DMS 273 (cell line): Measurements from ENCODE around the gene PDE1A.
A peak's percentile ranks its signal among the peaks of the same experiment; 100 is the strongest.

Source experiments
- DNase-seq: peaks from one replicate; lab custom pipeline; 2025; ENCODE audit not compliant: unreplicated experiment; lab: John Stamatoyannopoulos, UW

The PDE1A gene

DNA sequence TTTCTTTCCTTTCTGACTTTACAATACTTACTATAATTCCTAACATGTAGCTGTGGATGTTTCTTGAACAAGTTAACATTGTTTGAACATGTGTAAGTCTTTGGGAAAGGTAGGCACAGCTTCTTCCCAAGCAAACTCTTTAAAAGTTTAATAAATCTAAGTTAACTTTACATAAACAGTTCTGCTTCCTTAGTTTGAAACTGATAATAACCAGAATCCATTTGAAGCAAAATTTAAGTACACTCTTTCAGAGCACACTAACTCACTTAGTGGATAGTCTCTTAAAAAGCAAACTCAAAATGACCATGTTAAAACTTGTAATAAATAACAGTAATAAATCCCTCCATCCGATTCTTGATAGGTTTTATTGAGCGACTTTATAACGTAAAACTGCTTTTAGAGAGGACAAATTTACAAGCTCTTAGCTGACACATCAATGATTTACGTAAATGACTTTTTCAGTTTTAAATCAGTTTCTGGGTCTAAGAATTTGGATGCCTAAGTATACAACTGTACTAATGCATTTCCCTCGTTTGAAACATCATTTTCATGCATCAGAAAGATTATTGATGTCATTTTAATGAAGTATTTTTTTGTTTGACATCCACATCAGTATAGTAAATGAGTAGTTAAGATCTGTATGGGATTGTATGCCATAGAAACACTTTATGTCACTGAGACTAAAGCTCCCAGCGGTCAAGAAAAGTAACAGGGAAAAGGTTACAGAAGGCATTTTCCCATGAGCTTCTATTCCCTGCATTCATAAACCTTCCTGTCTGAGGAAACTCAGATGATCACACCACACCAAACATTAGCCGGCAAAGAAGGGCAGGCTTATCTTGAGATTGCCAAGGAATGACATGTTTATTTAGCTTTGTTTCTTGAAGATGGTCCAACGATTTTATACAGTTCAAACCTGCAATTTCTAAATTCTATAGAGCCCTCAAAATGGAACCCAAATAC, 67.5 kb downstream of the PDE1A start:
- DNase-seq, result no peak

DNA sequence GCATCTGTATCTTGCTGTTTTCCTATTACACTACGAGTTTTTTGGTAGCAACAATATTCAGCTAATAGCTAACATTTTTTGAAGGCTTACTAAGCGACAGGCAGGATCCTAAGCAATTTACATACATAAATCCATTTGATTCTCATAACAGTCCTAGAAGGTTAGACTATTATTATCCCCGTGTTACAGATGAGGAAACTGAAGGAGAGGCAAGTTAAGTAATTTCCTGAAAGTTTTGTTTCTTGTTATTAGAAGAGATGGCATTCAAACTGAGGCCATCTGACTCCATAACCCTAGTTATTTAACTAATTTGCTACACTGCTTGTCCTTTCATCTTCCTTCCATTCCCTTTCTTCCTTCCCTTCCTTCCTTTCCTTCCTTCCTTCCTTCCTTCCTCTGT, 68.2 kb downstream of the PDE1A start:
- no peak for DNase-seq

DNA sequence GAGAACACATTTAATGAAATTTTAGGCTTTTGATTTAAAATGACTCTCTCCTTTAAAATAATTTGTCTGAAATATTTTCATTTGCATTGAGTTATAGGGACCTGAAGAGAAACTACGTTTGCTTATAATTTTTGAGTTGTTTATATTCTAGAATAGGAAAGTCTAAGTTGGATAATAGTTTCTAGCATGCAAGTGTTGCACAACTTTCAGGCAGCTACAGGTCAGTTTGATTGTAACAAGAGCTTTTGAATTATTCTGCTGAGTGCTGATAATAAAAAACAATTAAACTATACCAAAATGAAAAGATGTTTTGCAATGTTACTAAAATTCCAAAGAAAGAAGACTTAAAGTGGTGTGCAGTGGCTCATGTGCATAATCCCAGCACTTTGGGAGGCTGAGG, 71.0 kb downstream of the PDE1A start:
- DNase-seq, result no peak

DNA sequence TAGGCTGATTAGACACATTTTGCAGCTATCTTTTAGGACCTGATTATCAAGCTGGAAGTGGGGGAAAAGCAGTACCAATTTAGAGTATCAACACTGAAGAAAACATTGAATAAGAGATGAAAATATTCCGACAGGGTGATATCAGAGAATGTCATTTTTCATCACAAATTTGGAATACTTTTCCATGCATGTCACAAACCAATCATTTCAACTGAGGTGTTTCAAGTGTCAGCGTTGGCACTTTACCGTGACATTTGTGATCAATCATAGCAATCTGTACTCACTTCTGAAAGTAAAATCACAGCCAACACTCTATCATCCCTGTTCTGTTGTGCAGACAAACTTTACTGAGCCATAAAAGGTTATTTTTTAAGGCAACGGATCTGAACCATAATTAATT, 75.4 kb downstream of the PDE1A start:
- DNase-seq, result no peak

DNA sequence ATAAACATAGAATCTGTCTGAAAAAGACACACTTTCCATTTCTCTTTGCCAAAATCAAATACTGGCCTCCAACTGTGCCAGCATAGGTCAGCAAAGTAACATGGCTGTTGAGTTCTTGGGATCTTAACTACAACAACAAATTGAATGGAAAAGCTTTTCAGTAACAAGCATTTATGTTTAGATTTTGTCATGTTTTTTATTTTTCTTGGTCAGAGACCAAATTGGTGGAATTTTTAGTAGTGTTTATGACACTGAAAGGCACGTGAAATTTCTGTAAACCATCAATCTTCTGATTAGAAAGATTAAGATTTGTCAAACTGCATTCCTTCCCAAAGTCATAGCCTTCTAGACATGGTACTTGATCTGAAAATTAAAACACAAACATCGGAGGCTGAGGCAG, 77.6 kb downstream of the PDE1A start:
- no peak for DNase-seq

DNA sequence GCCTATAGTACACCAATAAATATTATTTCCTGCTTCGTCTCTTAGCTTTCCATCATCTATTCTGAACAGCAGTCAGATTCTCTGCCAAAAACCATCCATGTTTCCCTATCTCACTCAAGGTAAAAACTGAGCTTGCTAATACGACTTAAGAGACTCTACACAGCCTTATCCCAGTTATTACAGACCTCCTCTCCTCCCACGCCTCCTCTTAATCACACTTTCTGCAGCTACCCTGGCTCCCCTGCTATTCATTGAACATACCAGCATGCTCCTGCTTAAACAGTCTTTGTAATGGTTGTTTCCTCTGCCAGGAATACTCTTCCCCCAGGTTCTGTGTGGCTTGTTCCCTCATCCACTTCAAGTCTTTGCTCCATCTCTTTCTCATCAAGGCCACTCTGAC, 81.5 kb downstream of the PDE1A start:
- DNase-seq, result no peak

DNA sequence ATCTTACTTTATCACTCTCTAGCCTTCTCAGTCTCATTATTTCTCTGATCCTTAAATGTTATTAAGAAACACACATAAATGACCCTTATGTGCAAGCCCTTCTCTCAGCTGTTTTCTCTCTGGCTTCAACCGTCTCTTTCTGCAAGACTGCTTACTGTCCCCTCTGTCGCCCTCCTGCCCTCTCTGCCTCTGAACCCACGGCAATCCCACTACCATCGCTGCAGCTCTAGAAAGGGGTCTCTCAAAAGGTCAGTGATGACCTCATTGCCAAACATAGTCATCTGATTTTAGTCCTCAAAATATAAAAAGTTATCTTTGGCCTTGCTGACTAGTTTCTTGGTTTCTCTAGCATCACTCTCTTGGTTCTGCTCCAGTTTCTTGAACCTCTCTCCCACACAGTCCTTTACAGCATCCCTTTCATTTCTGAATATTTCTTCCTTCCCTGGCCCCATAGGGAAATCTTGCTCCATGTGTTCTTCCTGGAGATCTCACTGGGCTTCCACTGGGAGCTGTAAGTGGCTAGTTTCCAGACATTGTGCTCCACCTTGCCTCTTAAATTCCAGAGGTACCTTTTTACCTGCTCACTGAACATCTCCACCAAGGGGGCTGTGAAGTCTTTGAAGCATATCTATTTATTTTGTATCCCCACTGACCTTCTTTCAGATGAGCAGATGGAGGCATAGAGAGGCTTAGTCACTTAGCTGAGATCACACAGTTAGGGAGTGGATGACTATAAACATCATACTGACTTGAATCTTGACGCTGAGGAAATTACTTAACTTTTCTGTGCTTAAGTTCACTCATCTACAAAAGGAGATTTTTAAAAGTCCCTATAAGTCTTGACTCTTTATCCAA, 96.2 kb downstream of the PDE1A start:
- DNase-seq, result no peak

DNA sequence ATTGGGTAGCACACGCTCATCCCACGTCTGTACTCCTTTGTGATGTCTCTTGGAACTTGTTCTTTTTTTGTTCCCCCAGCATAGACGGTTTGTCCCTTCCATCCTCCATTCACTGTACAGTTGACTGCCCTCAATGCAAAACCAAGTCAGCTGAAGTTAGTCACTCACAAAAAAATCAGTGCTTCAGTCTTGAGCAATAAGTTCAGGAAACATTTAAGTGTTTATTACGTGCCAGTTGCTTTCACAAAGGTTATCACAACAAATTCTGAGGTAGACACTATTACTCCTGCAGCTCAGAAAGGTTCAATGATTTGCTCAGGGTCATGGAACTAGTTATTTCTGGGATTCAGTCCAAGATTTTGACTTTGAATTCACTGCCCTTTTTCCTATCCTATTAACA, 102.2 kb downstream of the PDE1A start:
- DNase-seq, result no peak

DNA sequence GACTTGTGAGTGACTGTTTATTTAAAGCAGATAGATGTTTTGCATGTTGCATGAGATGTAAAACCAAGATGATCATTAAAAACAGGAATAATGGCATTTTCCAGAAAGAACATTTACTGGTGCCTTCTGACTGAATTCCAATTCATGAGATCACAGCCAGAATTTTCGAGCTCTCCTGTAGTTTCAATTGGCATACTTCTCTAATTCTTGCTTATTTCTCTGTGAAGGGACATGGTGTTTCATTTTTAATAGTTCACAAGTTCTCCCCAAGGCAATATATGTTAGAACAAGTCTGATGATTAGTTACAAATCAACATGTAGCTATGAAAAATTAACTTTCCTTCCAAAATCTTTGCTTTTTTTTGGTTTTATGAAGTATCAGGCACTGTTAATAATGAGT, 105.7 kb downstream of the PDE1A start:
- DNase-seq, result no peak

DNA sequence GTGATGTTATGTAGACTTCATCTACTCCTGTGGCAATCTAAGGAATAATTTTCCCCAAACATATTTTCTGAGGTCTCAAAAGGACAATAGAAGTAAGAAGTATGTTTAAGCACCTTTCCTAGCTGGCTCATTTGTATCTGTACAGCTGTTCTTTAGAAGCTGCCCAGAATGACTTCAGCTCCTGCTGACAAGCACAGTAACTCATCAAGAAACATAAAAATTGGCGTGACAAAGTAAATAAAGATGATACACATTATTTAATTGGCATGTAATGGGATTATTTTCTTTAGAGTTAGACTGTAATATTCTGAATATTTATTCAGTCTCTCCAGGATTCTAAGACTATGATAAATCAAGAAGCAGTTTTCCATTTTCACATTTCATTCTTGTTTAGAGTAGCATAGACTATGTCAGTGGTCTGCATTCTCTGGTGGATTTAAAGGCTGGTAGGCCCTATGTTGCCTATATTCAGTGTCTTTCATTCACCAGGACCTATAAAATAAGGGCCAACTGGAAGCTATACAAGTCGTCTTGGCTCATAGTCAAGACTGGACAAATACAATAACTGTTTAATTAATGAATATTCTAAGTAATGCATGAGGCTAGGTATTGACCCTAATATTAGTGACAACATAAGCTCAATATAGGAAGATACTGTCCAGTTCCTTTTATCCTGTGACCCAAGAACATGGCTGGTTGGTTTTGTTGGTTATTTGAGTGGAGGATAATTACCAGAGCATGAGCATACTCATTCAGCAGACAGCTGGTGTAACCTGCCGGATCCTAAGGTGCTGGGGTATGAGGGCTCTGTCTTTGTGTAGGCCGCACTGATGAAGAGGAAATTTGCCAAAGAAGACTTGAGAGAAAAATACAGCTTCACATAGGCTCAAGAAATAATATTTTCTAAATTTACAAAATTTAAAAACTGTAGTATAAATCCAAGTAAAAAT, 107.0 kb downstream of the PDE1A start:
- peak; percentile 11 for DNase-seq

DNA sequence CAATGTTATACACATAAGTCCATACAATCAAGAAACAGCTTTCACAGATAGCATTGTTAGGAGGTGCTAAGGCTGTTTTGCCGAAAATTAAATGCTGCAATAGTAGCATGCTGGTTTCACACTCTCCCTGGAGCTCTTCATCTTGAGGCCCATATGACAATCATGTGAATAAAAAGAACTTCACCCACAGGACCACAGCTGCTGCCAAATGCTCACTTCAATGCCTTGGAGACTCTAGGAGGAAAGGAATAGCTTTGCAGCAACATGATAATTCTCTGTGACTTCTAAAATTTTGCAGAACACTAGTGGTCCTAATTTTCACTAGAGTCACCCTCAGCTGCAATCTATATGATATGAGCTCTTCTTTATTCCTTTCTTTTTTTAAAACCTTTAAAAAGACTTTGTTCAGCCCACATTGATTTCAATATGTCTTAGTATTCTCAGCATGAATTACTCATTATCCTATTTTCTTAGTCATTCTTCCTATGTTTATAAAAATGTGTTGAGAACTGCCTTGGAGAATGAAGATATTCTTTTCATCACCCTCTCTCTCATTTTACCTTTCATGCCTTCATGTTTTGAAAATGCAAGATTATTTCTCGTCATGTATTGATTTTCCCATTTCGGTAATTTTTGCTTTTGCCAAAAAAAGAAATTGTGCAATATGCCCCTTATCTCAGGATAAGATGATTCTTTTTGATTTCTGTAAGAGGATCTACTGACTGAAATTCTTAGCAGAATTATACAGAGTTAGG, 108.2 kb downstream of the PDE1A start:
- no peak for DNase-seq

DNA sequence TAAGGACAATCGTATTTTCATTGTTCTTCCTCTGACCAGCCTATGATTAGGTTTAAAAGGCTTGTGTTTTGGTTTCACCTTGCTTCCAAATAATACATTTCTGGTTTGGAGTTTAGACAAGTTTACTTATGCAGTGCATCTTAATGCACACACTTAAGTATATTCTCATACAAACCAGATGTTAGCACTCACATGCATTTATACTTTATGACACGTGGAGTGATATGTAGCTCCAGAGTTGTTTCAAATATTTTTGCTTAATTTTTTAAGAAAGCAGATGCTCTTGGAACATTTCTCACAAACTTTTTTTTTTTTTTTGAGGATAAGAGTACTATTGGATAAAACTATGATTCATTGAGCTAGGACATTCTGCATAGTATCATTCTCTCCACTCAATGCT, 109.9 kb downstream of the PDE1A start:
- DNase-seq, result no peak

DNA sequence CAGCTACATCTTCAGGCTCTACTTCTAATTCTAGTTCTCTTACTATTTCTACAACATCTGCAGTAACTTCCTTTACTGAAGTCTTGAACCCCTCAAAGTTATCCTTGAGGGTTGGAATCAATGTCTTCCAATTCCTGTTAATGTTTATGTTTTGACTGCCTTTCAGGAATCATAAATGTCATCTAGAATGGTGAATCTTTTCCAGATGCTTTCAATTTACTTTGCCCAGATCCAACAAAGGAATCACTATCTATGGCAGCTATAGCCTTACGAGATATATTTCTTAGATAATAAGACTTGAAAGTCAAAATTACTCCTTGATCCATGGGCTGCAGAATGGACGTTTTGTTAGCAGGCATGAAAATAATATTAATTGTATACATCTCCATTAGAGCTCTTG, 123.9 kb downstream of the PDE1A start:
- no peak for DNase-seq

DNA sequence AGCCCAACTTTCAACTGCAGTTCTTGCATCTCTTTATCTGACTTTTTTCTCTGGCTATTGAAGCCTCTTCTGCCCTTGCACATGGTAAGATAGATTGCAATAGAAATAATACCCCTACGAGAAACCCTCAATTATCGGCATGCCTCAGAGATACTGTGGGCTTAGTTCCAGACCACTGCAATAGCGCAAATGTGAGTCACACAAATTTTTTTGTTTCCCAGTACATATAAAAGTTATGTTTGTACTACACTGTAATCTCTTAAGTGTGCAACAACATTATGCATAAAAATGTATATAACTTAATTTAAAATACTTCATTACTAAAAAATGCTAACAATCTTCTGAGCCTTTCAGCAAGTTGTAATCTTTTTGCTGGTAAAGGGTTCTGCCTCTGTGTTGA, 124.7 kb downstream of the PDE1A start:
- no peak for DNase-seq

DNA sequence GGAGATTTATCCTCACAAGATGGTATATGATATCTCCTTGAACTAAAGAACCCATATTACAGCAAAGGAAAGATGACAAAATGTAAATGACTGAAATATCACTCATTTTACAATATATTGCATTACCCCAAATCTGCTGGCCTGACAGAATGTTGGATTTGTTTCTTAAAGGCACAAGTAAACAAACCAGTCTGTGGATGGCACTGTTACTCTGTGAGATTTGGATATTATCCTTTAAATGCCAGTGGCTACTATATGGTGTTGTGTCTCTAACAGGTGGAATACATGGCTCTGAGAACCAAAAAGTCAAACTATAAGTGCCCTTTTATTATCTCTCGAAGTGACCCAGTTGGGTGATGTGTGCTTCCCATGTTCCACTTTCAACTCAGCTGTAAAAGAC, 125.7 kb downstream of the PDE1A start:
- no peak for DNase-seq

DNA sequence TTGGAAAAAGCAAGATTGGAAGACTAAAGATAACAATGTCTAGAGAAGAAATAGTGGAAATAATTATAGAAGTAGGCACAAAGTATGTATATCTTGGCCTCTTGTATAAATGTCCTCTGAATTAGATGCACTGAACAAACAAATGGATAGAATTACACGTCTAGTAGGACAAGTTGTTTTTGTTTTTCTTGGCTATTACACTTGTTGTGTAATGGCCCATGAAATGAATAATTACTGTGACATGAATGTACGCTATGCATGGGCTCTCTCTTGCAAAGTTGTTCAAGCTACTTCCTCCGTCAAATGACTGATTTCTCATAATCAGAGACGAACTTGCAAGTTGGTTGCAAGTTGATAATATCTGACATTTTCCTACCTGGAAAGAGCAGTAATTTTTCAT, 126.2 kb downstream of the PDE1A start:
- no peak for DNase-seq

DNA sequence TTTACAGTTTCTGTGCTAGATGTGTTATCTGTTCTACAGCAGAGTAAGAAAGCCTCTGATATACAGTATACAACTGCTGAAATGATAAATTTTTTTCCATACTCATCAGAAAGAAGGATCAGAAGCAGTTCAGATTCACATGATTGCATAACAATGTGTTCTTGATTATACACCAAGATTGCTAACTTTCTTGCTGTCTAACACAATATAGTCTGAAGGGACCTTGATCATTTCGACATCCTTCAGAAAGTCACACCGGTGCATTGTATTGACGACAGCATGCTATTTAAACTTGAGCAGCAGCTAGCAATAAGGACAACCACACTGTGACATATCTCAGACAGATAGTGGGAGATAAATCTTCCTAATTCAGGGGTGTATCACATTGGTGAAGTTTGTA, 127.2 kb downstream of the PDE1A start:
- no peak for DNase-seq

DNA sequence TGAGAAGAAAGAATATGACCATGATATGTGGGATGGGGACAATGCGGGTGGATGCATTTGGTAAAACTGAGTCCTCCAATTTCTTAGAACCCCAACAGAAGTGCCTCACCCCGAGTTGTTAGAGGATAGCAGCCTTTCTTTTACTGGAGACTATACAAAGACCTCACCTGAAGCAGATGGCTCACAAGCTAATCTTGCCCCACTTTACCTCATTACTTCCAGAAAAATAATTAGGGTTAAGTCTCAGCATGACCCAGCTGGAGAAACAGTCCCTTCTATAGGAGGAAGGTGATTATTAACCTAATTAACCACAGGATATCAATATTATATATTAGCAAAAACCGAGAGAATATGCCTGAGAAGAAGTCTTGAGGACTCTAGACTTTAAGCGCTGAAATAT, 128.4 kb downstream of the PDE1A start:
- DNase-seq, result no peak

DNA sequence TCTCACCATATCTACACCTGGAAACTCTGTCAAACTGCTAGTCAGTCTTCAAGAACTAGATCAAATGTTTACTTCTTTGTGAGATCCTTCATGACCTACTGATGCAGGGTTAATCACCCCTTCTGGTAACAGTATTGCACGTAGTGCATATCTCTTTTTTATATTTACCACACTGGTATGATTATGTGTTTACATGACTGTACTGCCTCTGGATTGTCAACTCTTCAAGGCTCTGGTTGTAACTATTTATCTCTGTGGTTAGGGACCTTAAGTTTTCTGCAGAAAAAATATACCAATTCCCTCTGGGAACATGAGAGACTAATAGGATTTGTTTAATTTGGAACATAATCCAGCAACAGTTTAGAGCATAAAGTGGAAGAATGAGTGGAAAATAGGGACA, 135.5 kb downstream of the PDE1A start:
- no peak for DNase-seq

DNA sequence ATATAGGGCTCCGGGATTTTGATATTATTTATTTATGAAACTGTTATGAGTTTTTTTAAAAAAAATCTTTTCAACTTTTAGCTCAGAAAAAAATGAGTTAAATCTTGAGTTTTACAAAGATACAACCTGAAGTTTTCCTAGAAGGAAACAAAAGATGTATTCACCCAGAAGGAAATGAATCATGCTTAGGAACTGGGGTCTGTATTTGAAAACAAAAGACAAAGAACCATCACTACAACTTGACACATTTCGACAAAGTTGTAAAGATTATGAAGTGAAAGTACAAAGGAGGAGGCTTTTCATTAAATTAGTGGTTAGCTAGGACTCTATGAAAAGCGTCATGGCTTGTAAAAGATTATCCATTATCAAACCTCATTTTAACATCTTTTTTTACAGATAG, 143.3 kb downstream of the PDE1A start:
- no peak for DNase-seq
